HCT116 (cell line): Measurements from ENCODE around the gene KRT1. TPM values are rescaled to one million over a fixed set of nuclear protein-coding genes. Genes with fewer than 3 reads are reported as not detected.

Experiments used
- ATAC-seq: fragments of 200-7000 bp; cut with Tn5 transposase; 2 replicates; pipeline ENCODE4 v1.9.1; 2020; ENCODE audit warnings: mild to moderate bottlenecking, moderate library complexity
- BruUV-seq: library from RNA; stranded (reverse); fragments of 400-500 nt; replicated peaks from 2 replicates; lab custom pipeline; 2021; lab: Mats Ljungman, UMichigan
- CTCF ChIA-PET: fragments of 300-600 bp; sonication (Branson Sonifier 250); formaldehyde crosslinking; loops from one replicate; lab custom pipeline; 2021; ENCODE audit warnings: antibody characterized with exemption; lab: Charles Lee
- POLR2A ChIA-PET: fragments of 300-600, 350-600 bp; sonication (Branson Sonifier 250); formaldehyde crosslinking; loops from one replicate; lab custom pipeline; 2021; ENCODE audit warnings: antibody characterized with exemption; lab: Charles Lee
- RAD21 ChIA-PET, 2 experiments: fragments of 300-600 bp; sonication (Branson Sonifier 250); formaldehyde crosslinking; loops; one replicate each; lab custom pipeline; 2023; ENCODE audit warnings: low total read pairs in 2 of 2; ENCODE audit not compliant: uncharacterized antibody in 2 of 2, unreplicated experiment in 2 of 2, low non-redundant PET in 1 of 2; lab: Charles Lee
- DNase-seq: peaks from one replicate; pipeline ENCODE4 v3.0.0-alpha.2; 2010; ENCODE audit warnings: low read depth, low spot score
- H2AFZ ChIP-seq: fragments of 200-600 bp; shearing (Covaris generic), sonication (generic); 2 replicates; pipeline ENCODE4 v1.6.1; 2017; ENCODE audit warnings: low read depth, mixed run types, mixed read lengths, antibody characterized with exemption, low read length; ENCODE audit not compliant: poor library complexity, severe bottlenecking
- H3K27ac ChIP-seq: 2 replicates; pipeline ENCODE4 v1.5.1; 2012; ENCODE audit warnings: low read depth, low read length
- H3K27me3 ChIP-seq: fragments of 200-600 bp; sonication (generic); 2 replicates; pipeline ENCODE4 v1.6.1; 2016; ENCODE audit warnings: mixed run types, low read length, mixed read lengths; ENCODE audit not compliant: insufficient read depth
- H3K36me3 ChIP-seq, 2 experiments: fragments of 200-500 bp in 1 of 2; fragments of 200-600 bp in 1 of 2; sonication (Bioruptor generic) in 1 of 2; sonication (generic) in 1 of 2; 2 replicates each; pipeline versions ENCODE4 v1.5.1 to v1.6.1; 2014 to 2016; ENCODE audit warnings: low read length in 2 of 2, inconsistent platforms in 1 of 2, mixed read lengths in 1 of 2, mixed run types in 1 of 2; ENCODE audit not compliant: insufficient read depth in 2 of 2, control insufficient read depth in 1 of 2
- H3K4me1 ChIP-seq, 2 experiments: fragments of 200-600 bp in 1 of 2; sonication (generic) in 1 of 2; 2 replicates each; pipeline versions ENCODE4 v1.5.1 to v1.6.1; 2012 to 2017; ENCODE audit warnings: low read length in 2 of 2, inconsistent platforms in 1 of 2, mild to moderate bottlenecking in 1 of 2, mixed read lengths in 1 of 2, mixed run types in 1 of 2, moderate library complexity in 1 of 2; ENCODE audit not compliant: insufficient read depth in 2 of 2, control insufficient read depth in 1 of 2
- H3K4me2 ChIP-seq: fragments of 200-600 bp; sonication (generic); 2 replicates; pipeline ENCODE4 v1.6.1; 2017; ENCODE audit warnings: mixed run types, low read length, mixed read lengths
- H3K4me3 ChIP-seq, 2 experiments: fragments of 200-600 bp in 1 of 2; sonication (generic) in 1 of 2; replicated peaks in 1 of 2; 2 replicates each; pipeline ENCODE4 v1.5.1; 2011 to 2016; ENCODE audit warnings: low read length in 2 of 2, control low read depth in 1 of 2, low read depth in 1 of 2, mild to moderate bottlenecking in 1 of 2, mixed read lengths in 1 of 2, mixed run types in 1 of 2
- H3K79me2 ChIP-seq: fragments of 200-600 bp; sonication (generic); 2 replicates; pipeline ENCODE4 v1.6.1; 2017; ENCODE audit warnings: mild to moderate bottlenecking, mixed run types, low read length, moderate library complexity, mixed read lengths; ENCODE audit not compliant: insufficient read depth
- H3K9ac ChIP-seq: fragments of 200-600 bp; sonication (generic); 2 replicates; pipeline ENCODE4 v1.6.1; 2016; ENCODE audit warnings: low read length, mixed read lengths
- H3K9me2 ChIP-seq: fragments of 200-600 bp; sonication (generic), shearing (Covaris generic); 2 replicates; pipeline ENCODE4 v1.6.1; 2017; ENCODE audit warnings: mixed run types, mild to moderate bottlenecking, moderate library complexity; ENCODE audit not compliant: insufficient read depth
- H3K9me3 ChIP-seq, 2 experiments: fragments of 200-500 bp in 1 of 2; fragments of 200-600 bp in 1 of 2; sonication (Bioruptor generic) in 1 of 2; sonication (generic) in 1 of 2; 2 replicates each; pipeline ENCODE4 v1.6.1; 2014 to 2017; ENCODE audit warnings: low read length in 2 of 2, mixed read lengths in 2 of 2, inconsistent platforms in 1 of 2, low read depth in 1 of 2, mild to moderate bottlenecking in 1 of 2, mixed run types in 1 of 2, moderate library complexity in 1 of 2; ENCODE audit not compliant: control insufficient read depth in 1 of 2, insufficient read depth in 1 of 2
- H4K20me1 ChIP-seq: fragments of 200-600 bp; sonication (generic), shearing (Covaris generic); 2 replicates; pipeline ENCODE4 v1.6.1; 2017; ENCODE audit warnings: mixed run types, mild to moderate bottlenecking, moderate library complexity; ENCODE audit not compliant: insufficient read depth
- CBX3 ChIP-seq: IDR thresholded peaks from 2 replicates; pipeline ENCODE4 v1.6.1; 2012; ENCODE audit warnings: low read depth
- CEBPB ChIP-seq: IDR thresholded peaks from 2 replicates; pipeline ENCODE4 v1.6.1; 2012; ENCODE audit warnings: low read depth
- EGR1 ChIP-seq: IDR thresholded peaks from 2 replicates; pipeline ENCODE4 v1.6.1; 2012; ENCODE audit warnings: low read depth
- ELF1 ChIP-seq: IDR thresholded peaks from 2 replicates; pipeline ENCODE4 v1.6.1; 2012; ENCODE audit warnings: low read depth, borderline replicate concordance
- EZH2 ChIP-seq: fragments of 200-600 bp; sonication (generic); IDR thresholded peaks from 2 replicates; pipeline ENCODE4 v1.6.1; 2017; ENCODE audit warnings: antibody characterized with exemption, mixed run types
- EZH2phosphoT487 ChIP-seq: fragments of 200-600 bp; IDR thresholded peaks from 2 replicates; pipeline ENCODE4 v1.6.1; 2018; ENCODE audit warnings: antibody characterized with exemption, borderline replicate concordance
- FOSL1 ChIP-seq: IDR thresholded peaks from 2 replicates; pipeline ENCODE4 v1.6.1; 2012; ENCODE audit warnings: low read depth
- JUND ChIP-seq: IDR thresholded peaks from 2 replicates; pipeline ENCODE4 v1.6.1; 2012
- POLR2AphosphoS5 ChIP-seq: IDR thresholded peaks from 2 replicates; pipeline ENCODE4 v1.6.1; 2011; ENCODE audit warnings: mild to moderate bottlenecking, low read depth, low read length, moderate library complexity
- RAD21 ChIP-seq: IDR thresholded peaks from 2 replicates; pipeline ENCODE4 v1.6.1; 2012; ENCODE audit warnings: low read depth, mild to moderate bottlenecking
- SIN3A ChIP-seq: IDR thresholded peaks from 2 replicates; pipeline ENCODE4 v1.6.1; 2012; ENCODE audit warnings: low read depth
- SP1 ChIP-seq: IDR thresholded peaks from 2 replicates; pipeline ENCODE4 v1.6.1; 2012; ENCODE audit warnings: low read depth
- SRF ChIP-seq: IDR thresholded peaks from 2 replicates; pipeline ENCODE4 v1.6.1; 2012; ENCODE audit warnings: low read depth
- TCF7L2 ChIP-seq: IDR thresholded peaks from 2 replicates; pipeline ENCODE4 v1.7.0; 2011; ENCODE audit warnings: borderline replicate concordance, inconsistent platforms; ENCODE audit not compliant: insufficient read depth, insufficient read length; ENCODE audit errors: extremely low read depth
- YY1 ChIP-seq: IDR thresholded peaks from 2 replicates; pipeline ENCODE4 v1.6.1; 2011; ENCODE audit warnings: low read length, low read depth, moderate library complexity, mild to moderate bottlenecking; ENCODE audit not compliant: insufficient replicate concordance; ENCODE audit errors: extremely low read depth
- ZFX ChIP-seq: fragments of 450-650 bp; IDR thresholded peaks from 2 replicates; pipeline ENCODE4 v1.6.1; 2017
- ZNF274 ChIP-seq: fragments of 200-500 bp; sonication (Bioruptor generic); IDR thresholded peaks from 2 replicates; pipeline ENCODE4 v1.6.1; 2014; ENCODE audit warnings: mild to moderate bottlenecking, low read depth, low read length, inconsistent platforms
- intact Hi-C: fragments of 100-400 bp; cut with micrococcal nuclease; formaldehyde crosslinking; loops from 2 replicates; pipeline ENCODE4 v1.10.0; 2022
- total RNA-seq: library from RNA; stranded (reverse); gene quantifications from one replicate; pipeline ENCODE4 v1.2.1, GENCODE V29; 2021; ENCODE audit not compliant: unreplicated experiment
- TF ChIP-seq, protein P1 (sequence below): IDR thresholded peaks from 2 replicates; pipeline ENCODE4 v1.6.1; 2012
- TF ChIP-seq, protein P2 (sequence below): IDR thresholded peaks from 2 replicates; pipeline ENCODE4 v1.6.1; 2012
- TF ChIP-seq, protein P3 (sequence below): IDR thresholded peaks from 2 replicates; pipeline ENCODE4 v1.6.1; 2012; ENCODE audit warnings: low read depth

The KRT1 gene
- total RNA-seq, 1 experiment from 2014 or later = 0.20 TPM

DNA sequence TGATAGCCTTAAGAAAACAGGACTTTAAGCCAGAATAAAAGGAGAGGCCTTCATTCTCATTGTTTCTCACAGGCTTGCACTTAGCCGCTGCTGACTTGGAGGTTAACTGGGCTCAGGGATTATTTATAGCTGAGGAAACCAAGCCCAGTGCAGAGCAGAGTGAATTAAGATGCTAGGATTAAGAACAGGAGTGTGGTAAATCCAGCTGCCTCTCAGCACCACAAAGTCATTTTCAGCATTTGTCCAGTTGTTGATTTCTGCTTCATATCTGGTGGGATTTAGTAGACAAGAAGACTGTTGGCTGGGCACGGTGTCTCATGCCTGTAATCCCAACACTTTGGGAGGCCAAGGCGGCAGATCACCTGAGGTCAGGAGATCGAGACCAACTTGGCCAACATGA, 47.6 kb downstream of the KRT1 start:
- ATAC-seq (no peak), DNase-seq (no peak)
- Histone ChIP-seq H3K9me3 (no peaks in the 10 kb centered on the region), H3K4me1 (no peaks in the 10 kb centered on the region), H3K36me3 (no peaks in the 10 kb centered on the region), H3K27ac (no peak overlapping the region), H3K27me3 (no peaks in the 10 kb centered on the region), H2AFZ (no peak overlapping the region), H3K9ac (no peak overlapping the region), H4K20me1 (no peaks in the 10 kb centered on the region), H3K4me3 (no peak overlapping the region), H3K4me2 (no peak overlapping the region), H3K79me2 (no peaks in the 10 kb centered on the region), H3K9me2 (no peaks in the 10 kb centered on the region)
- no peak for TF ChIP-seq EZH2
- no peak for TF ChIP-seq POLR2AphosphoS5
- TF ChIP-seq, protein P1, sequence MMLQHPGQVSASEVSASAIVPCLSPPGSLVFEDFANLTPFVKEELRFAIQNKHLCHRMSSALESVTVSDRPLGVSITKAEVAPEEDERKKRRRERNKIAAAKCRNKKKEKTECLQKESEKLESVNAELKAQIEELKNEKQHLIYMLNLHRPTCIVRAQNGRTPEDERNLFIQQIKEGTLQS = no peak
- no peak for TF ChIP-seq CEBPB
- TF ChIP-seq CBX3 = no peak
- no peak for TF ChIP-seq JUND
- no peak for TF ChIP-seq SRF
- TF ChIP-seq, protein P2, sequence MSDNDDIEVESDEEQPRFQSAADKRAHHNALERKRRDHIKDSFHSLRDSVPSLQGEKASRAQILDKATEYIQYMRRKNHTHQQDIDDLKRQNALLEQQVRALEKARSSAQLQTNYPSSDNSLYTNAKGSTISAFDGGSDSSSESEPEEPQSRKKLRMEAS = no peak
- no peak for TF ChIP-seq TCF7L2
- no peak for TF ChIP-seq EGR1
- TF ChIP-seq, protein P3, sequence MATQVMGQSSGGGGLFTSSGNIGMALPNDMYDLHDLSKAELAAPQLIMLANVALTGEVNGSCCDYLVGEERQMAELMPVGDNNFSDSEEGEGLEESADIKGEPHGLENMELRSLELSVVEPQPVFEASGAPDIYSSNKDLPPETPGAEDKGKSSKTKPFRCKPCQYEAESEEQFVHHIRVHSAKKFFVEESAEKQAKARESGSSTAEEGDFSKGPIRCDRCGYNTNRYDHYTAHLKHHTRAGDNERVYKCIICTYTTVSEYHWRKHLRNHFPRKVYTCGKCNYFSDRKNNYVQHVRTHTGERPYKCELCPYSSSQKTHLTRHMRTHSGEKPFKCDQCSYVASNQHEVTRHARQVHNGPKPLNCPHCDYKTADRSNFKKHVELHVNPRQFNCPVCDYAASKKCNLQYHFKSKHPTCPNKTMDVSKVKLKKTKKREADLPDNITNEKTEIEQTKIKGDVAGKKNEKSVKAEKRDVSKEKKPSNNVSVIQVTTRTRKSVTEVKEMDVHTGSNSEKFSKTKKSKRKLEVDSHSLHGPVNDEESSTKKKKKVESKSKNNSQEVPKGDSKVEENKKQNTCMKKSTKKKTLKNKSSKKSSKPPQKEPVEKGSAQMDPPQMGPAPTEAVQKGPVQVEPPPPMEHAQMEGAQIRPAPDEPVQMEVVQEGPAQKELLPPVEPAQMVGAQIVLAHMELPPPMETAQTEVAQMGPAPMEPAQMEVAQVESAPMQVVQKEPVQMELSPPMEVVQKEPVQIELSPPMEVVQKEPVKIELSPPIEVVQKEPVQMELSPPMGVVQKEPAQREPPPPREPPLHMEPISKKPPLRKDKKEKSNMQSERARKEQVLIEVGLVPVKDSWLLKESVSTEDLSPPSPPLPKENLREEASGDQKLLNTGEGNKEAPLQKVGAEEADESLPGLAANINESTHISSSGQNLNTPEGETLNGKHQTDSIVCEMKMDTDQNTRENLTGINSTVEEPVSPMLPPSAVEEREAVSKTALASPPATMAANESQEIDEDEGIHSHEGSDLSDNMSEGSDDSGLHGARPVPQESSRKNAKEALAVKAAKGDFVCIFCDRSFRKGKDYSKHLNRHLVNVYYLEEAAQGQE = no peak
- TF ChIP-seq ZNF274 = no peak
- TF ChIP-seq SIN3A = no peak
- no peak for TF ChIP-seq RAD21
- no peak for TF ChIP-seq ELF1
- TF ChIP-seq EZH2phosphoT487 = no peak
- TF ChIP-seq SP1 = no peak
- no peak for TF ChIP-seq FOSL1
- TF ChIP-seq ZFX = no peak
- no peak for TF ChIP-seq YY1
- ChIA-PET CTCF (no interaction called here), RAD21 (no interaction called here), POLR2A (no interaction called here)
- intact Hi-C loops = no loop called here
- no TSS peak for BruUV-seq
